ENCODE results near the gene INPP5D.

- no peak for TF ChIP-seq POLR2A (IDR thresholded peaks at IDR 0.05; ENCODE audit: low read length)
- no peak for TF ChIP-seq GATA1 (IDR thresholded peaks at IDR 0.05; ENCODE audit: low read depth, low read length)
Observed at GRCh38 chr2:233146194-233146593, 86.1 kb downstream of the INPP5D start.

Data from erythroblast (primary cell).